ENCODE results near the gene LYVE1. TPM values are rescaled to one million over a fixed set of nuclear protein-coding genes. Genes with fewer than 3 reads are reported as not detected.

Gene LYVE1
- total RNA-seq, 2 donors from 2014 or later: not detected

DNA sequence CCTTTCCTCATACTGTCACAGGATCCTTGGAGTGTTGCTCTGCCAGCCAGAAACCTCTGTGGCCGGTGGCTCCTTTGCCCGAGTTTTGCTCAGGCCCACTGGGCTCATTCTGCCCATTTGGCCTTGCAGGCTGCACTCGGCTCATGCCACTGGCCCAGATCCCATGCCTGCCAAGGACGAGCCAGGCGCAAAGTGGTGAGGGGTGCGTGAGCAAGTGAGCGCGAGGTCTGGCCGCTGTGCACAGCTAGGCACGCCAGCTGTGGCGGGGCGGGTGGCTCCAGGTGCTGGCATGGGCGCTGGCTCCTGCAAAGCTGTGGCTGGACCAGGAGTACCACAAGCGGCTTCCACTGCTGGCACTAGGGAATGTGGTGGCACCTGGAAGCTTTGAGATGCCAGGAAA lies 24.7 kb downstream of the LYVE1 start:
- DNase-seq (ENCODE audit: low spot score in 2 of 2) (no peak), ATAC-seq (no peak)
- H3K36me3 Mint-ChIP-seq: no peaks in the 10 kb centered on the region
- no peak overlapping the region for H3K27ac Mint-ChIP-seq
- H3K9me3 Mint-ChIP-seq: no peaks in the 10 kb centered on the region

DNA sequence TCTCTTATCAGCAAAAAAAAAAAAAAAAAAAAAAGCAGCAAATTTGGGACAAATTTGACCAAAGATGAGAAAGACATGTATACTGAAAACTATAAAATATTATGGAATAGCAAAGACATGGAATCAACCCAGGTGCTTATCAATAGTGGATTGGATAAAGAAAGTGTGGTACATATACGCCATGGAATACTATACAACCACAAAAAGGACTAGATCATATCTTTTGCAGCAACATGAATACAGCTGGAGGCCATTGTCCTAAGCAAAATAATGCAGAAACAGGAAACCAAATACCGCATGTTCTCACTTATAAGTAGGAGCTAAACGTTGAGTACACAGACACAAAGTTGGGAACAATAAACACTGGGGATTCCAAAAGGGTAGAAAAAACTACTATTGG lies 25.7 kb downstream of the LYVE1 start:
- ATAC-seq (no peak), DNase-seq (ENCODE audit: low spot score in 2 of 2) (no peak)
- H3K36me3 Mint-ChIP-seq: no peaks in the 10 kb centered on the region
- H3K9me3 Mint-ChIP-seq: no peaks in the 10 kb centered on the region
- H3K27ac Mint-ChIP-seq: no peak overlapping the region

DNA sequence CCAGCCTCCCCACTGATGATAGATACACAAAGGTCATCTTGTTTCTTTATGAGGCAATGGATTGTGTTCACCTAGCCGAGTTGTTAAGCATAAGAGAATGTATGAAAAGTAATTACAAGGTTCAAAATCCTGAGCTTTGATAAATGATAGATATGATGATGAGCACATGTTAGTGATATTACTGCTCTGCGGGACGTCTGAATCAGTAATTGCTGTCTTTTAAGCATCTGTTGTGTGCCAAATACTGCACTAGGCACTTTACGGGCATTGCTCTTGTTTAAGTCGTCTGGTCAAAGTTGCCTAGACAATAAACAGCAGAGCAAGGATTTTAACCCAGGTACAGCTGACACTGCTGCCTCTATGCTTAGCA lies 26.9 kb downstream of the LYVE1 start:
- no peaks in the 10 kb centered on the region for H3K36me3 Mint-ChIP-seq
- DNase-seq (ENCODE audit: low spot score in 2 of 2): no peak
- no peaks in the 10 kb centered on the region for H3K9me3 Mint-ChIP-seq
- no peak for ATAC-seq
- peak overlapping the region; percentile 68 to 77 for H3K27ac Mint-ChIP-seq

DNA sequence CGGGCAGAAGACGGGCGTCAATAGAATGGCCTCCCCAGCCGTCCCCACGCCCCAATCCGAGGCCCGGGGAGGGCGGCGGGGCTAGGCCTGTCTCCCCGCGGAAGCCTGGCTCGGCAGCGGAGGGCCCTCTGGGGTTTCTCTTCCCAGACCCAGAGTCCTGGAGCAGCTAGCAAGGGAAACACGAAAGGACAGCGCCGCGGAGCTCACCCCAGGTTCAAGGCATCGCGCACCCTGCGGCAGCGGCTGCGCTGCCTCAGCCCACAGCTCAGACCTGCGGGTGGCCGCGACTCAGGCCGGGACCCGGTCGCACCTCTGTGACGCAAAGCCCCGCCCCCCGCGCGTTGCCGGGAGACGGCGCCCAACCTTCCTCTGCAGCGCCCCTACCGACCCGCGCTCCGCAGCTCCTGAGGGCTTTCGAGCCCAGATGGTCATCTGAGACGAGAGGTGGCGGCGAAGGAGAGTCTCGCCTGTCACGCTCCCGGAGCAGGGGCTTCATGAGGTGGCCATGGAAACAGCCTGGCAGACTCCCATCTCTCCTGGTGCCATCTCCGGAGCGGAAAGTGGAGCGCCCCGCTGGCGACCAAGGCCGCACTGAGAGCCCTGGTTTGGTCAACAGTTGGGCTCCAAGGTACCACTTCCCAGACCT lies 27.4 kb downstream of the LYVE1 start, which contains the start of gene RNF141:
RNF141 (minus strand) TSS at position 273 of the 646 bp plus-strand sequence. CDS start 7,029 bp downstream, outside the sequence.
- Mint-ChIP-seq H3K27ac (peak within 1 kb of the TSS; percentile 77 to 91), H3K36me3 (no peaks in the 10 kb centered on the region), H3K9me3 (no peaks in the 10 kb centered on the region)
- peak; percentile 98 to 99 for ATAC-seq
- peak; percentile 95 to 97 for DNase-seq (ENCODE audit: low spot score in 2 of 2)

DNA sequence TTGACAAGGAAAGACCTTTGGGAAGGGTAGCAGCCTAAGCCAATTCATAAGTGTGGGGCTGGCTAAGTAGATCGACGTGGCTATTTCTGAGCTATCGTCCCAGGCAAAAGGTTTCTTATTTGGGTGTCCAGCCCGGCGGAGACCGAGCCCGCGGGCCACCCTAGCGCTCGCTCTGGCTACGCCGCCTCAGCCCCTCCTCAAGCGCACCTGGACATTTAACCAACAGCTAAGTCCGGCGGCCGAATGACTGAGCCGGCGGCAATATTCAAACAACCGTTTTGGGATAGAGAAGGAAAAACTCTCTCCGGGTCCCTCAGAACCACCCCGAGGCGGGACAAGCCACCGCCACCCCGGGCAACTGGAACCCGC lies 27.9 kb downstream of the LYVE1 start:
- Mint-ChIP-seq H3K36me3 (no peaks in the 10 kb centered on the region), H3K9me3 (no peaks in the 10 kb centered on the region), H3K27ac (peak overlapping the region; percentile 77 to 91)
- no peak for DNase-seq (ENCODE audit: low spot score in 2 of 2)
- peak; percentile 16 to 42 for ATAC-seq

DNA sequence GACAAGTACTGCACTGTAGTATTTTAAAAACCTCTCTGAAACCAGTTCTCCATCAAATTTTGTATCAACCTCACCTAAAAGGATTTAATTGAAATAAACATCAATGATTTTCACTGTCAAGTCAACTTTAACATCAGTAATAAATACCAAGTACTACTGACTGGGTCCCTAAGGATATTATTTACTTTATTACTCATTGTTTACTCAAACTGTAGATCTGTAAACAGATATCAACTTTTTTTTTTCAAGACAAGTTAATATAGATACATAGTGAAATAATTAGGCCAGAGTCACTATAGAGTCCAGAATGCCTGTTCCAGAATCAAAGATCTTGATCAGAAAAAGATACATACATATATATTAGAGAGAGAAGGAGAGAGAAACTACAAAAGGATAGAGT lies 29.1 kb downstream of the LYVE1 start:
- Mint-ChIP-seq H3K9me3 (no peaks in the 10 kb centered on the region), H3K27ac (no peak overlapping the region), H3K36me3 (no peaks in the 10 kb centered on the region)
- ATAC-seq: no peak
- DNase-seq (ENCODE audit: low spot score in 2 of 2): no peak

DNA sequence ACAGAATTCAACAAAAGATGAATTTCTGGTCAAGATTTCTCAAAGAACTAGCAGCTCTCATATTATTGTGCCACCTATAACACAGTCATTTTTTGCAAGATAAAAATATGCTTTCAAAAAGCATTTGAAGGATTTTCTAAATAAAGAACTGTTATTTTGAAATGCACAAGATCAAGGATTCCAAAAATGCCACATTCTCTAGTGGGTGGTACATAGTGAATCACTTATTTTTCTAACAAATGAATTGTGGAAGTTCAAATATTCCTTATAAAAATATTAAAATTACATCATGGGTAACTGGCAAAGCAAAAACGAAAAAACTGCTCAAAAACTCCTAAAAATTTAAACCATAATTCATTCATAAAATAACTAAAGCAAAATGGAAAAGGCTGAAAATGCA lies 29.5 kb downstream of the LYVE1 start:
- H3K27ac Mint-ChIP-seq: no peak overlapping the region
- H3K9me3 Mint-ChIP-seq: no peaks in the 10 kb centered on the region
- no peaks in the 10 kb centered on the region for H3K36me3 Mint-ChIP-seq
- ATAC-seq: no peak
- DNase-seq (ENCODE audit: low spot score in 2 of 2): no peak

DNA sequence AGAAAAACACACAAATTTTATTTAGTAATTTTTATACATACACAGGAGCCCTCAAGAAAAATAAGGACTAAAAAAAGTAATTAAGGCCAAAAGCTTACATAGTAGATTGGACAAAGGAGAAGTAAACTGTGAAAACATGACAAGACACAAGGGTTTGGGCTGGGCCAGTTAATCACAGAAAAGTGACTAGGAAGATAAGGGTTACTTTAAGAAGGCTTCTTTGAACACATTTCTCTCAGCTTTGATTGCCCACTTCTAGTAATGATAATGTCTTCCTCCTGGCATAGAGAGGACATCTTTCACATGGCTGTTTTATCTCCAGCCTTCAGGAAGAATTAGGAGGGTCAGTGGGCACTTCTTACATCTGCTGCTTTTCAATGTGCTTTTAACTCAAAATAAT lies 30.9 kb downstream of the LYVE1 start:
- Mint-ChIP-seq H3K27ac (no peak overlapping the region), H3K36me3 (peaks cover 0 to 4% of the 10 kb centered on the region in 2 donors), H3K9me3 (no peaks in the 10 kb centered on the region)
- DNase-seq (ENCODE audit: low spot score in 2 of 2) (no peak), ATAC-seq (no peak)

DNA sequence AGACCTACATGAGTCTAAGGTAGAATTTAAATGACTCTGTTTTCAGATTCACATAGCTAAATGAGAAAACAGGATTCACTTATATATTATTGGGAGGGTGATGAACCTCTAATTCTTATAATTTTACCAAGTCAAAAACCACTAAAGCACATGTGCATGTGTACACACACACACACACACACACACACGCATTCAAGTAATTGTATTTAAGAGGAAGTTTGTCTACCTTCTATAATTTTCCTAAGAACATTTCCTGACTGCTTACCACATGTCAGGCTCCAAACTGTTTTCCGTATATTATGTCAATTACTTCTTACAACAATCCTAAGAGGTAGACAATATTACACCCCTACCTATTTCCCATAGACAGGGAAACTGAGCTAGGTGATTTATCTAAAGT lies 34.1 kb downstream of the LYVE1 start:
- H3K9me3 Mint-ChIP-seq: no peaks in the 10 kb centered on the region
- H3K36me3 Mint-ChIP-seq: peaks cover 0 to 8% of the 10 kb centered on the region in 2 donors
- H3K27ac Mint-ChIP-seq: no peak overlapping the region
- DNase-seq (ENCODE audit: low spot score in 2 of 2) (no peak), ATAC-seq (no peak)

DNA sequence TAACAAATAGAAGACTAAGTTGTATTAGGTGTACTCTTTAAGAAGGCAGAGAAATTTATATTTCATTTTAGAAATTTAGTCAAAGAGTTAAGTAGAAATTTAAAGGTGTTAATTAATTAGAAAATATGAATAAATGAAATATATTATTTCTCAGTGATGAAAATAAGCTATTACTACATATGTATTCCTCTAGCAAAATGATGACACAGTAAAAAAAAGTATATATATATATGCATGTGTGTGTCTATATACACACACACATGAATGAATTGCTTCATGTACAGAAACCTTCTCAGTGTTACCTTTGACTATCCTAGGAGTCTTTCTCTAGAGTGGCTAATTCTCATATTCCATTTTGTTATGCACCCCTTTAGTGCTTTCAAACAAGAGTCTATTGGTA lies 35.1 kb downstream of the LYVE1 start:
- ATAC-seq (no peak), DNase-seq (ENCODE audit: low spot score in 2 of 2) (no peak)
- no peak overlapping the region for H3K27ac Mint-ChIP-seq

DNA sequence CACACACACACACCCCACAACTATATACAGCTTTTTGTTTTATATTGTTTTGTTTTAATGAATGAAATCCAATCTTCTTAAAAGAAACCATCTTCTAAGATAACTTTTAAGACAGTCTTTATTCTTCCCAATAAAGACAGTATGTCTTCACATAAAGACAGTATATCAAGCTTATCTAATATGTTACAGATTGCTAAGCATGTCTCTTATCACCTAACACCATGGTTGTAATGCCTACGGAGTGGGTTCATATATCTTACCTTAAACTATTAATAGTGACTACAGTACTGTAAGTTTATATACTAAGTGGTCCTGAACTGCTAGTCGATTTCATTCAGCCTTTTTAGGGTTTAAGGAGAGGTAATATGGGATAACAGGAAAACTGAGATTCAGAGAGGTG lies 35.9 kb downstream of the LYVE1 start:
- no peak for DNase-seq (ENCODE audit: low spot score in 2 of 2)
- ATAC-seq: no peak
- Mint-ChIP-seq H3K9me3 (no peaks in the 10 kb centered on the region), H3K27ac (no peak overlapping the region), H3K36me3 (peaks cover 0 to 12% of the 10 kb centered on the region in 2 donors)

More for the DNA sequence above, 35.1 kb downstream of the LYVE1 start:
- Mint-ChIP-seq H3K9me3 (no peaks in the 10 kb centered on the region), H3K36me3 (peaks cover 0 to 11% of the 10 kb centered on the region in 2 donors)

DNA sequence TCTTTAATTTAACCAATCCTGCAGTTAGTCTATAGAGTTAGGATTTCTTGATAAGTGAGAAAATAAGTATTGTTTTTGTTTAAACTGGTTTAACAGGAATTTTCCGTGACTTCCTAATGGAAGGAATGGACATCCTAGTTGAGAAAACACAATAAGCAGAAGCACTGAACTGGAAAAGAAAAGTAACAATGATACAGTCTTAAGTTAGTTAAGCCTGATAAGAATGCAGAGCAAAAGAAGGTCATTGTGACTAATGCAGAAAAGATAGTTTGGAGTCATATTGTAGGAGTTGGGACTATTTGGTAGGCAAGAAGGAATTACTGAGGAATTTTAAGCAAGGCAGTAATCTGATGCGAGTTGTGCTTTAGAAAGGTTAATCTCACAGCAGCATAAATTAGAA lies 39.2 kb downstream of the LYVE1 start:
- DNase-seq (ENCODE audit: low spot score in 2 of 2) (no peak), ATAC-seq (no peak)
- Mint-ChIP-seq H3K27ac (no peak overlapping the region), H3K9me3 (no peaks in the 10 kb centered on the region), H3K36me3 (peaks cover 4 to 17% of the 10 kb centered on the region in 2 donors)

DNA sequence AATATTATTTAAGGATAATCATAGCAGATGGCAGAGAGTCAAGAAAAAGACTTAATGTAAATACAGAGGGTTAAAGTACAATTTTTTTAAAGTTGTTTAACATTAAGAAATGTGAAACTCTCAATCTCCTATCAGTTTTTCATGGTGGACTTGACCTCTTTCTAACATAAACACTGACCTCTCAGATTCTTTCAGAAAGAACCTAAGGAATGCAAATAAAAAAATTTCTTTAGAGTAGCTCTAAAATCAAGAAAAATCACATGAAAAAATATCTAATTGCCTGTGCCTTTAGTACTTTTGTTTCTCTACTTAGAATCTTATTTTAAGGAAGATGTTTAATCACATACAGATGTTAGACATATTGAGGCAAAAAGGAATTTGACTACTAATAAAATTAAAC lies 40.3 kb downstream of the LYVE1 start:
- Mint-ChIP-seq H3K27ac (no peak overlapping the region), H3K9me3 (no peaks in the 10 kb centered on the region), H3K36me3 (peaks cover 10 to 17% of the 10 kb centered on the region in 2 donors)
- DNase-seq (ENCODE audit: low spot score in 2 of 2) (no peak), ATAC-seq (no peak)

DNA sequence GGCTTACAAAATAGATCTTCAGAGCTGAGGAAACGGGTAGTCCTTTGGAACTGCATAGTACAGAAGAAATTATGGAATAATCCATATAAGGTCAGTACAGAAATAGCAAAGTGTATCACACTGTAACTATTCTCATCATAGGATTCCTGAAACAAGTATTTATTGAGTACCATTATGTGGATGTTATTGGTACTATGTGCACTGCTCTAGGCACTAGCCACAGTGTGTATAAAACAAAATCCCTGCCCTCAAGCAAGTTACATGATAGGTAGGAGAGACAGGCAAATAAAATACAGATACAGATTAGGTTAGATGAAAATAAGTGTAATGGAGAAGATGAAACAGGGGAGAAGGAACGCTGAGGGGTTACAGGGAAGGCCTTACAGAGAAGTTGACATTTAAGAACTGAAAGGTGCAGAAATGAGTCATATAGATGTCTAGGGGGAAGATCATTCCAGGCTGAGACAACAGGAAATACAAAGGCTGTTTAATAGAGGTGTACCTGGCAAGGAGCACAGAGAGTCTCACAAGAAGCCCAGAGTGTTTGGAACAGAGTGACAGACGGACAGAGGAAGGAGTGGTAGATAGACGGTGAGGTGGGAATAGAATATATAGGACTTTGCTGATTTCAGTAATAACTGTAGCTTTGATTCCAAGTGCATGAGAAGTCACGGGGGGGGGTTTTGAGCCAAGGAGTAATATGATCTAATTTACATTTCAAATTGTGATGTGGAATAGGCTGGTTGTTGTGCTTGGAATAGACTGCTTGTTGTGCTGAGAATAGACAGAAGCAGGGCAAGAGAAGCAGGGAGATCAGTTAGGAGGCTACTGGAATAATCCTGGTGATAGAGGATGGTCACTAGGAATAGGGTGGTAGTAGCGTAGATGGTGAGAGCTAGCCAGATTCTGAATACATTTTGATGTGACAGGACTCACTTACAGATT lies 41.2 kb downstream of the LYVE1 start:
- Mint-ChIP-seq H3K27ac (peak overlapping the region; percentile 61 to 78), H3K9me3 (no peaks in the 10 kb centered on the region), H3K36me3 (peaks cover 10 to 13% of the 10 kb centered on the region in 2 donors)
- DNase-seq (ENCODE audit: low spot score in 2 of 2) (no peak), ATAC-seq (peak; percentile 94 to 99)

DNA sequence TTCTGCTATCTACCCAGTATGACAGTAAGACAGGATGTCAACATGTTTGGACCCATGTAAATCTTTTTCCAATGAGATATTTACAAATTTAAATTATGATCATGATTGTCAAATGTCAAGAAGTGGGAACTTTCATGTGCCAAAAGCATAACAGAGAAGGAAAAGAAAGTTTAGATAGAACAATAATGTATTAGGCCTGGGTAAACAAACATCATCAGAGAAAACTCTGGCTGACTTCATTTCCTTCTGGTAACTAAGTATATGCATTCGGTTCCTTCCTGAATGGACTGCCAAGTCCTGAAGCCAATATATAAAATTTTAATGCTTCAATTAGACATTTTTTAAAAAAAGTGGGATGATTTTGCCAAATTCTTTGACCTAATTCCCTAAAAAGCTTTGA lies 44.0 kb downstream of the LYVE1 start:
- Mint-ChIP-seq H3K36me3 (peaks cover 10 to 11% of the 10 kb centered on the region in 2 donors), H3K9me3 (no peaks in the 10 kb centered on the region), H3K27ac (peak overlapping the region in 1 of 2 donors; percentile 63)
- no peak for DNase-seq (ENCODE audit: low spot score in 2 of 2)
- ATAC-seq: no peak

DNA sequence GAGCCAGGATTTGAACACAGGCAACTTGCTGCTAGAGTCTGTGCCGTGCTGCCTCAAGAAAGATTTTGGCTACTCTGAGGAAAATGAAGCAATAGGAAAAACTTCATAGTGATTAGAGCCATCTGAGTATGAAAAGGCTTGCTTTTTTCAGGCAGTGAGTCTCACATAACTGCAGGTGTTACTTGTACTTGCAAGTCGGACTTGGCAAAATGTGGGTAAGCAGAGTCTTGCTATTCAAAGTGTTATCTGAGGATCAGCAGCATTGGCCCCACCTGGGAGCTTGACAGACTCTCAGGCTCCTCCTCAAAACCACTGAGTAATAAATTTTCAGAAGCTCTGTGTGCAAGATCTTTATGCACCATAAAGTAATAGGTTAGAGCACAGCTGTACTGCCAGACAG lies 45.5 kb downstream of the LYVE1 start:
- DNase-seq (ENCODE audit: low spot score in 2 of 2) (no peak), ATAC-seq (no peak)
- Mint-ChIP-seq H3K9me3 (no peaks in the 10 kb centered on the region), H3K36me3 (peaks cover 6 to 10% of the 10 kb centered on the region in 2 donors), H3K27ac (no peak overlapping the region)

DNA sequence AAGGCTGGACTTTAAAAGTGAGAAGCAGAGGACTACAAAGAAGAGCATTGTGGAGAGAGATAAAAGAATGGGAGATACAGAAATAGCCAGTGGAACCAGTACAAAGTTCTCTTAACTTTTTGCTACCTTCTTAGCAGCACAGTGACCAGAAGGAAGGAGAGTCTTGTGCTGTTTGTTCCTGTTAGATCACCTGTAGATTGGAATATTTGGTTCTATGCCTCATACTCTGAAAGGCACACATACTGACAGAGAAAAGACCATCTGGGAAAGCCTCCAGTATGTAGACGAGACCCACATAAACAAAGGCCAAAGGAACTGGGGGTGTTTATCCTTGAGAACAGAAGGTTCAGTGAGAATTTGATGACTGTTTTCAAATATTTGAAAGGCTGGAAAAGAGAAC lies 46.2 kb downstream of the LYVE1 start:
- peak overlapping the region in 1 of 2 donors; percentile 38 for H3K27ac Mint-ChIP-seq
- ATAC-seq (no peak), DNase-seq (ENCODE audit: low spot score in 2 of 2) (no peak)
- peaks cover 3 to 10% of the 10 kb centered on the region in 2 donors for H3K36me3 Mint-ChIP-seq
- no peaks in the 10 kb centered on the region for H3K9me3 Mint-ChIP-seq
